Superior temporal gyrus (tissue), 1 donor: ENCODE measurements around the gene CRABP1.
"Not testable (repeated sequence)": the region's sequence is repeated elsewhere in the genome, so short reads cannot be mapped to it uniquely, and the experiment has no call there.

Source experiments
- DNase-seq: peaks from one replicate; pipeline ENCODE4 v3.0.0-alpha.2; 2016; ENCODE audit errors: extremely low spot score

Gene CRABP1

DNA sequence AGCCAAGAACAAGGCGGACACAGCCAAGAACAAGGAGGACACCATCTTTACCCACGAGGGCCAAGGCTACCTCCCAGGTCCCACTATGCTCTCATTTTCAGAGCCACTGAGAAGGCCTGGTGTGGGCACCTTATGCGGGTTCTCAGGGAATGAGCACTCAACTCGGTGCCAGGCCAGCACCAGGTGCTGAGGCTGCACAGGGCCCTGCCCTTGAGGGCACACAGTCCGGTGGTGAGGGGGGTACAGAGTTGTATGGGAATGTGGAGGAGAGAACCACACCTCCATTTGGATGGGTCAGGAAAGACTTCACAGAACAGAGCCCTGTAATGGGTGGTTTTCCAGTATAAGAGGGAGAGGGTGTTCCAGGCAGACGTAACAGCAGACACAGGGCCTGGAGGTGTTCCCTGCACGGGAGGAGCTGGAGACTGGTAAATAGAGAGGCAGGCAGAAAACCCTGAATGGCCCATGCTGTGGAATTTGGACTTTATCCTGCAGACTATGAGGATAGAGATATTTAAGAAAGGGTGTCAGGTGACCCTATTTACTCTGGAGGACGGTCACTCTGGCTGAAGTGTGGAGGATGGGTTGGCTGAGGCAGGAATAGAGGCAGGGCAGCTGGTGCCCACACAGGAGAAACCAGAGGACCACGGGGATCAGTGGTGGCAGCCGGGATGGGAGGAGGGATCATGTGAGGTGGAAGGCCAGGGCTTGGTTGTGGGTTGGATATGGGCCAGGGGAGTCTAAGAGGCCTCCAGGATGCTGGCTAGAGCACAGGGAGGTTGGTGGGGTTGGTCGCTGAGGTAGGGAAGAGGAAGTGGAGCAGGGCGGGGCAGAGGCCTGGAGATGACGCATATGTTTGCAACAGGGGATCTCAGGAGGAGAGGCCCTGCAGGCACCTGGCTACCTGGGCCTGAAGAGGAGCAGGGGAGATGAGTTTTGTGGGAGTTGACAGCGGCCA, 34.6 kb downstream of the CRABP1 start:
- no peak for DNase-seq

DNA sequence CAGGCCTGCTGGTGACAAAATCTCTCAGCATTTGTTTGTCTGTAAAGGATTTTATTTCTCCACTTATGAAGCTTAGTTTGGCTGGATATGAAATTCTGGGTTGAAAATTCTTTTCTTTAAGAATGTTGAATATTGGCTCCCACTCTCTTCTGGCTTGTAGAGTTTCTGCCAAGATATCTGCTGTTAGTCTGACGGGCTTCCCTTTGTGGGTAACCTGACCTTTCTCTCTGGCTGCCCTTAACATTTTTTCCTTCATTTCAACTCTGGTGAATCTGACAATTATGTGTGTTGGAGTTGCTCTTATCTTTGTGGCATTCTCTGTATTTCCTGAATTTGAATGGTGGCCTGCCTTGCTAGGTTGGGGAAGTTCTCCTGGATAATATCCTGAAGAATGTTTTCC, 40.0 kb downstream of the CRABP1 start:
- DNase-seq: not testable (repeated sequence)

DNA sequence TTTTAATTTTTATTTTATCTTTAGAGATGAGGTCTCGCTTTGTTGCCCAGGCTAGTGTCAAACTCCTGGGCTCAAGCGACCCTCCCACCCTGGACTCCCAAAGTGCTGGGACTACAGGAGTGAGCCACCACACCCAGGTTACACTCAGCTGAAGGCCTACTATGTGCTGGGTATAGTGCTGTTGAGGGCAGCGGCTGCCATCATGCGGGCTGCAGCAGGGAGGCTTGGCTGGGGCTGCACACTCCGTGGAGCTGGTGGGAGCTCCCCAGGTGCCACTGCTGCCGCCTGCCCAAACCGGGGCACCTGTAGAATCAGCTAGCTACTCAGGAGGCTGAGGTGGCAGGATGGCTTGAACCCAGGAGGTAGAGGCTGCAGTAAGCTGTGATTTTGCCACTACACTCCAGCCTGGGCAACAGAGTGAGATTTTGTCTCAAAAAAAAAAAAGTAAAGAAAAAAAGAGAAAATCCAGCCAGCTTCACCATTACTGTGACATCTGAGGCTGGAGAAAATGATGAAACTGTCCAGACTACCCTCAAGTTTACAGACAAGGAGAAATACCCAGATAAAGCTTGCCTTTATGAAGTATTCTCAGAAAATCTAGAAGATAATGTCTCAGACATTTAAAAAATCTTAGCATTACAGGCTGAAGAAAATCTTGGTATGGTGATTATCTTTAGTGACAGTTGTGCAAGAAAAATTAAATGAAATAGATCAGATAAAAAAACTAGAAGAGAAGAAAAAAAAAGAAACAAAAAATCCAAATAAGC, 42.1 kb downstream of the CRABP1 start:
- no peak for DNase-seq

DNA sequence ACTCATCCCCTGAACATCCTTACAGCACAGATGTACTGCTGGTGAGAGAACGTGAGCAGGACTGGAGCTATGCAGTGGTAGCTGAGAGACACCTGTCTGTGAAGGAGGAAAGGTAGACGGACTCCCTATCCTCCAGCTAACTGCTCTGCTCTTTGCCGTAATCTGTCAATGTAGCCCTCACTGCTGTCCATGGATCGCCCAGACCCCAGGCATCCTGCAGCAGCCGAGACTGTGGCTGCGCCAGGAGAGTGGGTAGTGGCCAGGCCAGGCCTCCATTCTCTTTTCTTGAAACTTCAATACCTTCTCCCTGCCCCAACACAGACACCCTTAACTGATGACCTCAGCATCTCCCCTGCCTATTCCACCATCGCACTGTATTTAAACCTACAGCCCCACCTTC, 44.5 kb downstream of the CRABP1 start:
- DNase-seq: no peak

DNA sequence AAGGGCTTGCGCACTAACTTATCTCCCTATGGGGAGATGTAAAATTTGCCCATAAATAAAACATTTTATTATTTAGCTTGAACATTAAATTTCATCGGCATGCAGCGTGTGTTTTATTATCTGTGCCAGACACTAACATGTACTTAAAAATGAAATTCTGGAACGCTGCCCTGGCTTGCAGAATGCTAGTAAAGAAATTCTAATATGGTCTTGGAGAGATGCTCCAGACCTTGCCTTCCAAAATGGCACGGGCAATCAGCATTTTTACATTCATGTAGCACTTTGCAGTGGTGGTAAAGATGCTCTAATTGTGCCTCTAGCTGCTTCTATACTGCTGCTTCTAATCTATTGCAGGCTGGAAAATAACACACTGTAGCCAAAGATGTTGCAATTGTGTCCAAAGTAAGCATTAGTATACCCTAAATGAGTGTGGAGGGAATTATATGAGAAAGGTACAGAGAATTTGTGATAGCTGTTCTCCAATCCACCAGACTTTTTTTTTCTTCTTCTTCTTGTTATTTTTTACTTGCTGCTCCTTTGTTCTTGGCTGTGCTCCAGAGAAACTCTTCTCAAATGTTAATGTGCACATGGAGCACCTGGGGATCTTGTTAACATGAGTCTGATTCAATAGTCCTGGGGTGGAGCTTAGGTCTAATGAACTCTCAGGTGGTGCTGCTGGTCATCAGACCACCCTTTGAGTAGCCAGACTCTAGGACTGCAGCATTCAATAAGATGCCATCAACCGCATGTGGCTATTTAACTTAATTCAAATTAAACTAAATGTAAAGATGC, 47.3 kb downstream of the CRABP1 start:
- DNase-seq: no peak

DNA sequence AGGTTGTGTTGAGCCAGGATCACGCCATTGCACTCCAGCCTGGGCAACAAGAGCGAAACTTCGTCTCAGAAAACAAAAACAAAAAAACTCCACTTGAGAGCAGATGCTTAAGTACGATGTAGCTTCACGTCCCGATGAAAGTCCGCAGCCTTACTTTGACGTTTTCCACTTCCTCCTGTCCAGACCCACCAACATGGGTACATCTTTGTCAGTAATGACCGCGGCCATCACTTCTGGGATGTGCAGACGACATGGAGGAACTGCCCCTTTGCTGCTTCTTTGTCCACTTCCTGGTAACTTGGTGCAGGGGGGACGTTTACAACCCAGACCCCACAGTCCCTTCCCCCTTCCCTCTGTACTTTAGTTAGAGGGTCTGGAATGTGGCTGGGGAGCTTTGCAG, 48.7 kb downstream of the CRABP1 start:
- DNase-seq: no peak

DNA sequence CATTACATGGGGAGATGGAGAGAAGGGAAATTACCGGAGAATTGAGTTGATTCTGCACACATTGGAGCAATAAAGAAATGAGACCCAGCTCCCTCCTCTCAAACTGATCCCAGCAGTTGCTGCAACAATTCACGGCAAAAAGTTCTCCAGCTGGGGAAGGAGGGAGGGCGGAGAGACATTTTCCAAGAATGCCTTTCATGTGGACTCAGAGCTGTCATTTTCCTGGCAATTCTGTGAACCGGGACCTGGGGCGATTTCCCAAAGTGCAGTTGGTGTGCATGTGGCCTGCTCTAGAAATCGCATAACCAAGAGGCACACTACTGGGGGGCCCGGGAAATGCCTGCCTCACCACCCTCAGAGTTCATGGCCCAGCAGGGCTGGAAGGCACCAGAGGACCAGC, 49.2 kb downstream of the CRABP1 start:
- DNase-seq: no peak

DNA sequence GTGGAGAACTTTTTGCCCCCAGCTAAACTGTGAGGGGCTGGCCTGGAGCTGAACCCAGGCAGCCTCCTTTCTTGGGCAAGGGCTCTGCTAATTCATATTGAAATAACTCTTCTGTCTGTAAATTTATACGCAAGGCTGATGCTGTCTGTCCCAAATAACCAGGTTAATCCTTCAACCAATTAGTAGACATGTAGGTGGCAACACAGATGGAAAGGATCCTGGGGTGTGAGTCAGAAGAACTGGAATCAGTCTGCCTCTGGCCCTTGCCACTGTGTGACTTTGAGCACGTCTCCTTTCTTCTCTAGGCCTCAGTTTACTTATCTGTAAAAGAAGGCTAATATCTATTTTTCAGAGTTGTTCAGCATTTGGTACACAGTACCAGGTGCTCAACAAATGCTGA, 49.6 kb downstream of the CRABP1 start:
- DNase-seq: no peak

DNA sequence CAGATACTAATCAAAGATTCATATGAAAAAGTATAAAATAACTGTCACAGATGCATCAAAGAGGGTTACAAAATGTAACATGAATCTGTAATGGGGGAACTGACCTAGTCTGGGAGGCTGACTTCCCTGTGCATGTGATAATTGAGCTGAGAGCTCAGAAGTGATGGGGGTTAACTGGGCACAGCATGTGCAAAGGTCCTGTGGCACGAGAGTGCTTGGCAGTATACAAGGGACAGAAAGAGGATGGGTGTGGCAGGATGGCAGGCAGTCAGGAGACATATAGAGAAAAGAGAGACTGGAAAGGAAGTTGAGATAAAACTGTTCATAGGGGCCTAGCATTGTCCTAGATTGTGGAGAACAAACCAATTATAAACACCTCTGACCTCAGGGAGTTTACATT, 50.1 kb downstream of the CRABP1 start:
- no peak for DNase-seq

DNA sequence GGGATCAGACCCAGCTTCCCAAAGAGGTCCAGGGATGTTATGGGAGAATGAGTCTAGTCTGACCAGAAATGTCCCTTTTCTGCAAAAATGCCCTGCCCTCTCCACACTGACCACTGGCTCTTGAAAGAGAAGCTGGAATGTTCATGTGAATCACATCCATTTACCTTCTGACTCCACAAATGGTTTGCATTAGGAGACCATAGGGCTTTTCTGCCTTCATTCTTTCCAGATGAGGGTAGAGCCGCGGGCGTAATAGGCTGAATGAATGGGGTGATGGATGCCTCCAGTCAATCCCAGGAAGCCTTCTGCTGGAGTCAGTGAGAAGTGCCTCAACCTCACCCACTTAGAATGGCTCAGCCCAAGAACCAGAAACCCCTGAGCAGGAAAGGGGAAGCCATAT, 50.7 kb downstream of the CRABP1 start:
- DNase-seq: no peak

DNA sequence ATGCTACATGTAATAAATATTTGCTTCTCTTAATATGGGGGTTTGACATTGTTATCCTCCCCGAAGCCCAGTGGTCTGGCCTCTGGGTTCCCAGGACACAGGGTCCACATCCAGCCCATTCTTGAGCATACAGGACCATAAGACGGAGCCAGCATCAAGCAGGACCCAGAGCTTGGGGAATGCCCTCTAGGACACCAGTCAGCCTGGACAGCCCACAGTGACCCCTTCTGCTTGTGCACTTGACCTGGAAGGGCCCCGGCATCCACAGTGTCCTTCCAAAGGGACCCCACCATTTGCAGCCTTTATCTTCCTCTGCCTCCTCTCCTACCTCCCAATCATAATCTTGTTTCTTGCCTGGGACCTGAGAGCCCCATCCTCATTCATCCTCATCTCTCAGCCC, 51.6 kb downstream of the CRABP1 start:
- no peak for DNase-seq

DNA sequence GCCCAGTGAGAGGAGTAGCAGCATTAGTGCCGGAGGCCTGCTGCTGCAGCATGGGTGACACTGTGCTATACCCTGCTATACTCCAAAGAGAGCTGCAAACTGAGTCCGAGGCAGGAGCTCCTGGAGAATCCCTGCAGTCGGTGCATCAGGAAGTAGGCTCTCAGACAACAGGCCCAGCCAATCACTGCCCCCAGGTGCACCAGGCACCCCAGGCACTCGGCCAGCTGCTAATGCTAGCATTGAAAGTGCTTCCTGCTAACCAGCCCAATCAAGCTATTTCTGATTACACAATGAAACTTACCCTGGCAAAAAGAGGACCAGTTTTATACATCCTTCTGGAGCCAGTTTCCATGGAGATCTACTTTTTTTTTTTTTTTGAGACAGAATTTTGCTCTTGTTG, 52.3 kb downstream of the CRABP1 start:
- peak; percentile 52 for DNase-seq

DNA sequence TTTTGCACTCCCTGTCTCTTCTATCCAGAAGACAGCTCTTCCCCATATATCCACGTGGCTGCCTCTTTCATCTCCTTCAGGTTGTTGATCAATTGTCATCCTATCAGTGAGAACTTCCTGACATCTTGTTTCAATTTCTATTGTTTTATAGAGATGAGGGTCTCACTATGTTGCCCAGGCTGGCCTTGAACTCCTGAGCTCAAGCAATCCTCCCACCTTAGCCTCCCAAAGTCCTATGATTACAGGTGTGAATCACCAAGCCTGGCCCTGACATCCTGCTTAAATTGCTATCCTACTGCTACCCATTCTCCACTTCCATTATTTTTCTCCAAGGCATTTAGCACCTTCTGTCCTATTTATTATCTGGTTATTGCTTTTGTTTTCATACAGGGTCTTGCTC, 53.0 kb downstream of the CRABP1 start:
- DNase-seq: no peak

DNA sequence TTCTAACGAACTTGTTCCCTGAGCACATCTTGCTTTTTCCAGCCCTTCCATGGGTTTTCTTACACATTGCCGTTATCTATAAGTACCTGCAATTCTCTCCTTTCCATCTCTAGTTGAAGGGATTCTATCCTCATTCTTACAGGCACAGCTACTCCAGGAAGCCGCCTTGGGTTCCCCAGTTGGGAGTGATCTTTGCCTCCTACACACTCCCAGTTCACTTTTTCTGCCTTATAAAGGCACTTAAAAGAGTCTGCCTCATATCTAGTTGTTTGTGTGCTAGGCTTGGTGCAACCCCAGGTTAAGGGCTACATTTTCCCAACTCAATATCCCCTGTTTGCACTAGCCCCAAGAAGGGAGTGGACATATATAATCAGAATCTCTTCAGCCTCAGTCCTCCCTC, 53.9 kb downstream of the CRABP1 start:
- no peak for DNase-seq

DNA sequence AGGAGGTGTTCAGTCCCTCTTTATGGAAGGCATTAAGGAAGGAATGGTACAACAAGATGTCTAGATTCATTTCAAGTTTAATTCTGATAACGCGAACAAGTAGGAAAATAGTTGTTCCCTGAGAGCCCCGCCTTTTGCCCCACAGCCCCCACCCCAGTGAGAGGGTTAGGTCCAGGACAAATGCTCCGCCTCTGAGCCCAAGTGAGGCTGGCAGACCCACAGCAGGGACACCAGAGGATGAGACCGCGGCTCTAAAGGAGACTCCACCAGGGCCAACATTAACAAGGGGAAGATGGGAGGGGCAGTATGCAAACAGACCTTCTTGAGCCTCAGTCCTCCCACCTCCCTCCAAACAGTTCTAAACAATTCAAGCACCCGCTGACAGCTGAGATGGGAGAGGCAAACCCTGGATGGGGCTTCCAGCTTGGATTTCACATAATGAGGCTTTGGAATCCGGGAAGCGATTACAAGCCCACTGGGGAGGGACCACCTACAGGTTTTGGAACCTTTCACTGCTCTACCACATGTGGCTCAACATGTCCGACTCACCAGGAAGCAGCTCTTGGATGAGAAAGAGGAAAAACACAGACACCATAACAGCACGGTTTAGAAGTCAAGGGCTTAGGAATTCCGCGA, 54.9 kb downstream of the CRABP1 start:
- DNase-seq: no peak

DNA sequence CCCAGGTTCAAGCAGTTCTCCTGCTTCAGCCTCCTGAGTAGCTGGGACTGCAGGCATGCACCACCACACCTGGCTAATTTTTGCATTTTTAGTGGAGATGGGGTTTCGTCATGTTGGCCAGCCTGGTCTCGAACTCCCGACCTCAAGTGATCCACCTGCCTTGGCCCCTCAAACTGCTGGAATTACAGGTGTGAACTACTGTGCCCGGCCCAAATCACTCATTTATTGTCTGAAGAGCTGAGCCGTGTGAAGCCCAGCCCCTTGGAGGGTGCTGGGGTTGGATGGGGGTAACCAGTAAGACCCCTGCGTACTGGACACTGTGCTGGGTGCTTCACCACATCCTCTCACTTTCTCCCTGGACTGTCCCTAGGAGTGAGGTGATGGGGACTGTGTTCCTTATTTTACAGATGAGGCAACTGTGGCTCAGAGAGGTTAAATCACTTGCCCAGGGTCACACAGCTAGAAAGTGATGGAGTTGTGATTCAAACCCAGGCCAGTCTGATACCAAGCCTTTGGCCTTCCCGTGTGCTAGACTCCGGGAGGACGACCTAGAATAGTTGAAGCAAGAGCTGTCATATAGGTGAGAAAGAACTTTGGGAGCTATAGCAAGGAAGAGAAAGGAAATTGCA, 56.1 kb downstream of the CRABP1 start:
- no peak for DNase-seq

DNA sequence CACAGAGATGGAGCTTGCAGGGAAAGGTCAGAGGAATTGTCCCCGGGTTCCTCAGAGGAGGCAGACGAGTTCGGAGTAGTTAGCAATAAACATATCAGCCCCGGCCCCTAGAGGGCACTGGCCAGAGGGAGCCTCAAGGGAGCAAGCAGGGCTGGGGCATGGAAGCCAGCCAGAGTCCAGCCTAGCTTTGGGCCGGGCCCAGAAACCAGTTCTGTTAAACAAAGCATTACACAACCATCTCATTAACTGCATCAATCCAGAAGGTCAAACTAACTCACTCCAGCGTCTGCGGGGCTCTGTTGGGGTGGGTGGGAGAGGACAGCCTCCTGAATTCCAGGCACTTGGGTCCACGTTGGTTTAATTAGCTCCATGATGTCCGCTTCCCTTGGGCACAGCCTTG, 56.8 kb downstream of the CRABP1 start:
- no peak for DNase-seq

DNA sequence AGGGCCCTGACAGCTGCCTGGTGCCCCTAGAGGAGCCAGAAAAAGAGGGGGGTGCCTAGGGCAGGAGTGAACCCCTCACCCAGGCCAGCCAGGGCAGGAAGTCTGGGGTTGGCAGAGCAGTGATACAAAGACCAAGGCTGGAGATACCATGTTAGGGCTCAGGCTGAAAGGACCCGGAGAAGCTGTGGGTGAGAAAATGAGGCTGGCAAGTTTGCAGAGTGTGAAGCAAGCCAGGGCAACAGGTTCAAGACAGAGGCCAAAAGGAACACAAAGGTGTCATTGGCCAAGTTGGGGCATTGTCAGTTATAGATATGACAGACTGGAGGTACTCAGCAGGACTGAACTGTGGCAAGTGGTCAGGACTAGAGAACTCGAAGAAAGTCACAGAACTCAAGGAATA, 57.2 kb downstream of the CRABP1 start:
- no peak for DNase-seq
